Measurements from ENCODE around the gene CMBL.

The CMBL gene

GRCh38 chr5:10266137-10266536 lies 41.6 kb downstream of the CMBL start:
- H4K12ac ChIP-seq (ENCODE audit: low read depth, low read length), result no peak overlapping the region
- no peak overlapping the region for H2BK5ac ChIP-seq (ENCODE audit: low read depth, low read length, poor library complexity)
- H2BK12ac ChIP-seq (ENCODE audit: low read length), result no peak overlapping the region
- WGBS (ENCODE audit: extremely low coverage, insufficient coverage, insufficient read length), result no CpG with 5 or more reads among the region's 4 CpGs
- no peak overlapping the region for H2AK5ac ChIP-seq (ENCODE audit: low read length)
- no peak for DNase-seq
- H3K27me3 ChIP-seq (ENCODE audit: insufficient read depth, low read length), result no peaks in the 10 kb centered on the region
- no peak overlapping the region for H3K9ac ChIP-seq (ENCODE audit: low read length)
- no peaks in the 10 kb centered on the region for H3K79me1 ChIP-seq (ENCODE audit: low read length)
- no peaks in the 10 kb centered on the region for H3K9me3 ChIP-seq (ENCODE audit: insufficient read depth, low read depth, low read length)
- no peak overlapping the region for H3K14ac ChIP-seq (ENCODE audit: low read length)
- H3K79me2 ChIP-seq (ENCODE audit: control insufficient read depth, insufficient read depth, low read length, poor library complexity), result no peaks in the 10 kb centered on the region
- no peak overlapping the region for H2BK120ac ChIP-seq (ENCODE audit: insufficient read depth, low read length, poor library complexity)
- no peak overlapping the region for H2AFZ ChIP-seq (ENCODE audit: insufficient read depth, low read length, poor library complexity)
- no peak overlapping the region for H3K4me3 ChIP-seq (ENCODE audit: low read depth, low read length)
- H3K23ac ChIP-seq (ENCODE audit: low read length), result no peak overlapping the region
- peaks cover 2 to 6% of the 10 kb centered on the region in 2 experiments for H3K4me1 ChIP-seq (ENCODE audit: control insufficient read depth in 1 of 2, insufficient read depth in 2 of 2, low read length in 2 of 2)
- H3K27ac ChIP-seq (ENCODE audit: low read depth, low read length), result no peak overlapping the region
- H3K36me3 ChIP-seq (ENCODE audit: control insufficient read depth in 1 of 2, insufficient read depth in 2 of 2, low read length in 2 of 2), result peaks cover 14 to 23% of the 10 kb centered on the region in 2 experiments
- no peak overlapping the region for H3K18ac ChIP-seq (ENCODE audit: low read length)
- no peak overlapping the region for H3K4ac ChIP-seq (ENCODE audit: low read depth, low read length)
- H4K8ac ChIP-seq (ENCODE audit: low read depth, low read length), result no peak overlapping the region
- no peak overlapping the region for H3K4me2 ChIP-seq (ENCODE audit: low read length)
- no peak overlapping the region for H4K91ac ChIP-seq (ENCODE audit: low read depth, low read length)

- Histone ChIP-seq H3K23ac (ENCODE audit: low read length) (no peak overlapping the region), H3K79me2 (ENCODE audit: control insufficient read depth, insufficient read depth, low read length, poor library complexity) (no peaks in the 10 kb centered on the region), H3K79me1 (ENCODE audit: low read length) (no peaks in the 10 kb centered on the region), H4K91ac (ENCODE audit: low read depth, low read length) (no peak overlapping the region), H3K4me3 (ENCODE audit: low read depth, low read length) (no peak overlapping the region), H3K9ac (ENCODE audit: low read length) (no peak overlapping the region), H4K8ac (ENCODE audit: low read depth, low read length) (no peak overlapping the region), H2BK12ac (ENCODE audit: low read length) (no peak overlapping the region), H2AFZ (ENCODE audit: insufficient read depth, low read length, poor library complexity) (no peak overlapping the region), H2BK120ac (ENCODE audit: insufficient read depth, low read length, poor library complexity) (no peak overlapping the region), H3K4ac (ENCODE audit: low read depth, low read length) (no peak overlapping the region), H3K14ac (ENCODE audit: low read length) (no peak overlapping the region), H3K18ac (ENCODE audit: low read length) (no peak overlapping the region), H2BK5ac (ENCODE audit: low read depth, low read length, poor library complexity) (no peak overlapping the region), H3K27me3 (ENCODE audit: insufficient read depth, low read length) (no peaks in the 10 kb centered on the region), H3K36me3 (ENCODE audit: control insufficient read depth in 1 of 2, insufficient read depth in 2 of 2, low read length in 2 of 2) (peaks cover 18 to 29% of the 10 kb centered on the region in 2 experiments), H3K4me2 (ENCODE audit: low read length) (no peak overlapping the region), H3K9me3 (ENCODE audit: insufficient read depth, low read depth, low read length) (no peaks in the 10 kb centered on the region), H3K4me1 (ENCODE audit: control insufficient read depth in 1 of 2, insufficient read depth in 2 of 2, low read length in 2 of 2) (peaks cover 2 to 6% of the 10 kb centered on the region in 2 experiments), H2AK5ac (ENCODE audit: low read length) (no peak overlapping the region), H3K27ac (ENCODE audit: low read depth, low read length) (no peak overlapping the region), H4K12ac (ENCODE audit: low read depth, low read length) (no peak overlapping the region)
- no CpG with 5 or more reads among the region's 6 CpGs for WGBS (ENCODE audit: extremely low coverage, insufficient coverage, insufficient read length)
- DNase-seq, result no peak
Measured at GRCh38 chr5:10265245-10266109, 42.2 kb downstream of the CMBL start.

GRCh38 chr5:10264604-10265003 lies 43.1 kb downstream of the CMBL start:
- no peaks in the 10 kb centered on the region for H3K27me3 ChIP-seq (ENCODE audit: insufficient read depth, low read length)
- no peak overlapping the region for H4K8ac ChIP-seq (ENCODE audit: low read depth, low read length)
- H3K27ac ChIP-seq (ENCODE audit: low read depth, low read length), result no peak overlapping the region
- H2BK120ac ChIP-seq (ENCODE audit: insufficient read depth, low read length, poor library complexity), result no peak overlapping the region
- no peak overlapping the region for H4K12ac ChIP-seq (ENCODE audit: low read depth, low read length)
- no peak overlapping the region for H3K9ac ChIP-seq (ENCODE audit: low read length)
- H3K4ac ChIP-seq (ENCODE audit: low read depth, low read length), result no peak overlapping the region
- H3K9me3 ChIP-seq (ENCODE audit: insufficient read depth, low read depth, low read length), result no peaks in the 10 kb centered on the region
- H3K18ac ChIP-seq (ENCODE audit: low read length), result no peak overlapping the region
- H3K79me1 ChIP-seq (ENCODE audit: low read length), result no peaks in the 10 kb centered on the region
- DNase-seq, result peak; percentile 13 to 80
- H3K79me2 ChIP-seq (ENCODE audit: control insufficient read depth, insufficient read depth, low read length, poor library complexity), result no peaks in the 10 kb centered on the region
- no peak overlapping the region for H3K14ac ChIP-seq (ENCODE audit: low read length)
- peaks cover 24 to 36% of the 10 kb centered on the region in 2 experiments for H3K36me3 ChIP-seq (ENCODE audit: control insufficient read depth in 1 of 2, insufficient read depth in 2 of 2, low read length in 2 of 2)
- no peak overlapping the region for H2AFZ ChIP-seq (ENCODE audit: insufficient read depth, low read length, poor library complexity)
- no CpG with 5 or more reads among the region's 3 CpGs for WGBS (ENCODE audit: extremely low coverage, insufficient coverage, insufficient read length)
- no peak overlapping the region for H4K91ac ChIP-seq (ENCODE audit: low read depth, low read length)
- peaks cover 1 to 2% of the 10 kb centered on the region in 2 experiments for H3K4me1 ChIP-seq (ENCODE audit: control insufficient read depth in 1 of 2, insufficient read depth in 2 of 2, low read length in 2 of 2)
- H3K23ac ChIP-seq (ENCODE audit: low read length), result no peak overlapping the region
- H2BK5ac ChIP-seq (ENCODE audit: low read depth, low read length, poor library complexity), result no peak overlapping the region
- H3K4me2 ChIP-seq (ENCODE audit: low read length), result no peak overlapping the region
- no peak overlapping the region for H3K4me3 ChIP-seq (ENCODE audit: low read depth, low read length)
- H2AK5ac ChIP-seq (ENCODE audit: low read length), result no peak overlapping the region
- H2BK12ac ChIP-seq (ENCODE audit: low read length), result no peak overlapping the region

GRCh38 chr5:10262995-10263394 lies 44.7 kb downstream of the CMBL start:
- Histone ChIP-seq H2BK120ac (ENCODE audit: insufficient read depth, low read length, poor library complexity) (no peak overlapping the region), H3K79me2 (ENCODE audit: control insufficient read depth, insufficient read depth, low read length, poor library complexity) (no peaks in the 10 kb centered on the region), H3K79me1 (ENCODE audit: low read length) (no peaks in the 10 kb centered on the region), H3K4me1 (ENCODE audit: control insufficient read depth in 1 of 2, insufficient read depth in 2 of 2, low read length in 2 of 2) (peaks cover 0 to 2% of the 10 kb centered on the region in 2 experiments), H3K23ac (ENCODE audit: low read length) (no peak overlapping the region), H3K27me3 (ENCODE audit: insufficient read depth, low read length) (no peaks in the 10 kb centered on the region), H3K4me3 (ENCODE audit: low read depth, low read length) (peak overlapping the region; percentile 14), H3K9ac (ENCODE audit: low read length) (no peak overlapping the region), H3K4me2 (ENCODE audit: low read length) (no peak overlapping the region), H2BK12ac (ENCODE audit: low read length) (no peak overlapping the region), H3K27ac (ENCODE audit: low read depth, low read length) (no peak overlapping the region), H3K14ac (ENCODE audit: low read length) (no peak overlapping the region), H4K12ac (ENCODE audit: low read depth, low read length) (no peak overlapping the region), H4K8ac (ENCODE audit: low read depth, low read length) (no peak overlapping the region), H2BK5ac (ENCODE audit: low read depth, low read length, poor library complexity) (no peak overlapping the region), H3K4ac (ENCODE audit: low read depth, low read length) (no peak overlapping the region), H4K91ac (ENCODE audit: low read depth, low read length) (no peak overlapping the region), H3K9me3 (ENCODE audit: insufficient read depth, low read depth, low read length) (no peaks in the 10 kb centered on the region), H2AFZ (ENCODE audit: insufficient read depth, low read length, poor library complexity) (no peak overlapping the region), H3K18ac (ENCODE audit: low read length) (no peak overlapping the region), H3K36me3 (ENCODE audit: control insufficient read depth in 1 of 2, insufficient read depth in 2 of 2, low read length in 2 of 2) (peaks cover 33 to 51% of the 10 kb centered on the region in 2 experiments), H2AK5ac (ENCODE audit: low read length) (no peak overlapping the region)
- no CpG with 5 or more reads among the region's 11 CpGs for WGBS (ENCODE audit: extremely low coverage, insufficient coverage, insufficient read length)
- no peak for DNase-seq

All from trophoblast cell (in vitro differentiated cells and primary cell).